HG02981 (cell line): ENCODE measurements around the gene PTPN21.
A peak's percentile ranks its signal among the peaks of the same experiment; 100 is the strongest.
"Not testable (repeated sequence)": the region's sequence is repeated elsewhere in the genome, so short reads cannot be mapped to it uniquely, and the experiment has no call there.

ENCODE experiments used
- ATAC-seq: cut with Tn5 transposase; IDR thresholded peaks from one replicate; pipeline ENCODE4 v1.9.1; 2021; ENCODE audit warnings: mild to moderate bottlenecking, moderate library complexity; ENCODE audit not compliant: unreplicated experiment

Gene PTPN21

DNA sequence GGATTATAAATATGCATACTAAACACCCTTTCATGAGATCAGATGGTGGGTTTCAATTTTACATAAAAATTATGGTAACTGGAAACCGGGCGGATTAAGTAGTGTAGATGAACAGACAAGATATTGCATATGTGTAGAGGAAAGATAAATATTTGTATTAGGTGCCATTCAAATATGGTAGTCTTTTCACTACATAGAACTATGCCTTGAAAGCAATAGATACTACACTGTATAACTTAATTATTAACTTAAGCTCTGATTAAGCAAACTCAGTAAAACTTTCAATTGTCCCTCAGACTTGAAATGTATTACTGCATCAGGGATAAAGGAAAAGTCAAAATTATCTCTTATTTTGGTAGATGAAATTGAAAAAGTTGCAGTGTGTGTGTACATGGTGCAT, 1.9 kb downstream of the PTPN21 start:
- no peak for ATAC-seq

- ATAC-seq = no peak
Measured at GRCh38 chr14:88551980-88552431, 2.8 kb downstream of the PTPN21 start.

GRCh38 chr14:88551094-88551870, 3.5 kb downstream of the PTPN21 start:
- ATAC-seq = no peak

GRCh38 chr14:88550078-88550477, 4.7 kb downstream of the PTPN21 start:
- no peak for ATAC-seq

DNA sequence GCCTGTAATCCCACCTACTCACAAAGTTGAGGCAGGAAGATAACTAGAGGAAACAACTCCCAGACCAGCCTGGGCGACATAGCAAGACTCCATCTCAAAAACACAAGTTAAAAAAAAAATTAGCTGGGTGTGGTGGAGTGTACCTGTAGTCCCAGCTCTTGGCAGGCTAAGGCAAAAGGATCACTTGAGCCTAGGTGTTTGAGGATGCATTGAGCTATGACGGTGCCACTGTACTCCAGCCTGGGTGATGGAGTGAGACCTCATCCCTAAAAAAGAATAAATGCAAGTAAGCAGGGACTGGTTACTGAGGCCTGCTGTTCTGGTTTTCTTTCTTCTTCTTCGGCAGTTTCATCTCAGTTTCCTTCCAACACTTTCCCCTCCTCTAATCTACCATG, 7.4 kb downstream of the PTPN21 start:
- ATAC-seq = no peak

DNA sequence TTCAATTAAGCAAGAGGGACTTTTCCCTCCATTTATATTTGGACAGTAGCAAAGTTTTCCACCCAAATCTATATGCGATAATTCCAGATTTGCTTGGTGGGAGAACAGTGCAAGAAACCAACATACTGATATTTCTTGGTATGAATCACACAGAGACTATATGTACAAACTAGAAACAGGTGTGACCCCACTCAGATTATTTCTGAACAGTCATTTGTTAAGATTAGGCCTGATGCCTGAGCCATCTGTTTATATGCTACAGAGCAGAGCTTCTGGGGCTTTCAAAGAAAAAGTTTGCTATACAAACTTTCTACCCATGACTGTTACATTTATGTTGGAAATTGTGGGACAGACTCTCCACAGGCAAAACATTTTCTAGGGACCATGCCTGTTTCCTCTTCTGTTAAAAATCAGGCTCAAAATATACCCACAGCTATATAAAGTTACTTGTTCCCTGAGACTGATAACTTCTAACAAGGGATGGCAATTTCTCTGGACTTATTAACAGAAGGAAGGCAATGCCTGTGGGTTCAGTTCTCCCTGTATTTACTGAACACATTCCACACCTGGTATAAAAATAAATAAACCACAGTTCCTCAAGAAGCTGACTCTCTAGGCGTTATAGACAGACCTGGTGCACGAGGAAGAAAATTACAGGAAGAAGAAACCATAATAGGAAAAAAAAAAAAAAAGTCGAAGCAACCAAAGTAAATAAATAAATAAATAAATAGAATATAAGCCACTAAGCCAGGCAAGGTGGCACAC, 8.0 kb downstream of the PTPN21 start:
- no peak for ATAC-seq

DNA sequence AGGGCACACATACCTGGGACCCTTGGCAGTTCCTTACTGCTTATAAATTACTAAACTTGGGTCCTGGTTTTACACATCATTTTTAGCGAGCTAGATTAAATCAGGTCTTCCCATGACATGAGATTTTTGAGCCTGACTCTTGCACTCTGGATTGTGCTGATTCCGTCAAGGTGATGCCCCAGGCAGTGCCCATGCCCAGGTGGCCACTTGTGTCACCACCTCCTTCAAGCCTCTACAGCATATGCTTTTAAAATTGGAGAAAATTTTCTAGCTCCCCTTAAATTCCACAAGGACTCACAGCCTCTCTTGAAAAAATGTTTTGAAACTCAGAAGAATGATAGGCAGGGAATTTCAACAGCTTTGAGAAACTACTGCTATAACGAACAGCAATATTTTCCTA, 9.6 kb downstream of the PTPN21 start:
- ATAC-seq = no peak

- ATAC-seq = no peak
Measured at GRCh38 chr14:88542857-88543795, 11.7 kb downstream of the PTPN21 start.

DNA sequence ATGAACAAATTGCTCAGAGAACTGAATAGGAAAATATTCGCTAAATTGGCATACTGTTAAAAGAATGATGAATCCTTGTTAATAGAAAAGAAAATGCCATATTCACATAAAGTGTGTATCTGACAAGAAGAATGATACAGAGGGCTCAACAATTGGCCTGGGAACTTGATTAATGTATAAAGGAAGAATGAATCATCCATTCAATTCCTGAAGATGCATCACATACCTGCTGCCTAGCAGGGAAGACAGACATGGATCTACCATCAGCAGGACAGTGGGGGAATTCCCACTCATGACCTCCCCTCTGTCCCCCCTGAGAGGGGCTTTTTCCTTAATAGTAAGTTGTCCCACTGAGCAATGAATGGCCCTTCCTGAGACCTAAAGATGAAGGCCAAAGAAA, 13.5 kb downstream of the PTPN21 start:
- no peak for ATAC-seq

- no peak for ATAC-seq
Measured at GRCh38 chr14:88535813-88536212, 19.0 kb downstream of the PTPN21 start.

DNA sequence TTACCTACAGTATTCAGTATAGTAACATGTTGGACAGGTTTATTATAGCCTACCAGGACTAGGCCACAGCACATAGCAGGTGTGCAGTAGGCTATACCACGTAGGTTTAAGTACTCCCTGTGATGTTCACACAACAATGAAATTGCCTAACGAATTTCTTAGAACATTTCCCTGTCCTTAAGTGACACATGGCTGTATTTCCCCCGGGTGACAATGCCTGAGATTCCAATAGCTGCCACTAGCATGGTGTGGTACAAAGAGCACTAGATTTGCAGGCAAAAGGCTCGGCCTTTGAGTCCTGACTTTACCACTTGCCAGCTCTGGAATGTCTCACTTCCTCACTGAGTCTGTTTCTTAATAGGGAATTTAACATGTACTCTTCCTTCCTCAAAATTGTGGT, 19.7 kb downstream of the PTPN21 start:
- ATAC-seq = peak; percentile 61

DNA sequence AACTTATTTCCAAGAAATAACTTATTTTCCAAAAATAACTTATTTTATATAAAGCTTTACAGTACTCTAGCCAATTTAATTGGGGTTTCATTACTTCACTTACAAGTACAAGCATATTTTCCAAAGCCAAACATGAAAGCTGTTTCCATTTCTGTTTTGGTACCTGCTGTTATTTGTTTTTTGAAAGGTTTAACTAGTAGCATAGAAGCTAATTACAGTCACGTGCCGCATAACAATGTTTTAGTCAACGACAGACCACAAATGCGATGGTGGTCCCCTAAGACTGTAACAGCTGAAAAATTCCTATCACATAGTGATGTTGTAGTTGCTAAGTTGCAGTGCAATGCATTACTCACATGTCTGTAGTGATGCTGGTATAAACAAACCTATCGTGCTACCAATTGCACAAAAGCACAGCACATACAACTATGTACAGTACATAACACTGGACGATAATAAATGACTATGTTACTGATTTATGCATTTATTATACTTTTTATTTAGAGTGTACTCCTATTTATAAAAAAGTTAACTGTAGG, 21.7 kb downstream of the PTPN21 start:
- ATAC-seq = no peak

- ATAC-seq = not testable (repeated sequence)
Measured at GRCh38 chr14:88529889-88530288, 24.9 kb downstream of the PTPN21 start.

DNA sequence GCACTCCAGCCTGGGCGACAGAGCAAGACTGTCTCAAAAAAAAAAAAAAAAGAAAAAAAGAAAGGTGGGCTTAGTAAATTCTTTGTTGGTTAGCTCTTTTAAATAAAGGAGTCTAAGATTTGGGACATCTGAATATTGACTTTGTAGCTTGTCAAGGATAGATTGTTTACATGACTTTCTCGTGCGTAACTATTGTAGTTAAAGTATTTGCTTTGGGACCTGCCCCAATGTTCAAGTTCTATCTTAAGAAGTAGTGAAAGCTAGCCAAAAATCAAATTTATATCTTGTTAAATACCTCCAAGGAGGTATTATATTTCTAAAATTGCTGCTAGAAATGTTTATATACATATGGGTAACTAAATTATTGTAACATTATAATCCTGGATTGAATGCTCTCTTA, 32.4 kb downstream of the PTPN21 start:
- ATAC-seq = no peak

- ATAC-seq = no peak
Measured at GRCh38 chr14:88521818-88522217, 33.0 kb downstream of the PTPN21 start.

- no peak for ATAC-seq
Measured at GRCh38 chr14:88519907-88520306, 34.9 kb downstream of the PTPN21 start.

DNA sequence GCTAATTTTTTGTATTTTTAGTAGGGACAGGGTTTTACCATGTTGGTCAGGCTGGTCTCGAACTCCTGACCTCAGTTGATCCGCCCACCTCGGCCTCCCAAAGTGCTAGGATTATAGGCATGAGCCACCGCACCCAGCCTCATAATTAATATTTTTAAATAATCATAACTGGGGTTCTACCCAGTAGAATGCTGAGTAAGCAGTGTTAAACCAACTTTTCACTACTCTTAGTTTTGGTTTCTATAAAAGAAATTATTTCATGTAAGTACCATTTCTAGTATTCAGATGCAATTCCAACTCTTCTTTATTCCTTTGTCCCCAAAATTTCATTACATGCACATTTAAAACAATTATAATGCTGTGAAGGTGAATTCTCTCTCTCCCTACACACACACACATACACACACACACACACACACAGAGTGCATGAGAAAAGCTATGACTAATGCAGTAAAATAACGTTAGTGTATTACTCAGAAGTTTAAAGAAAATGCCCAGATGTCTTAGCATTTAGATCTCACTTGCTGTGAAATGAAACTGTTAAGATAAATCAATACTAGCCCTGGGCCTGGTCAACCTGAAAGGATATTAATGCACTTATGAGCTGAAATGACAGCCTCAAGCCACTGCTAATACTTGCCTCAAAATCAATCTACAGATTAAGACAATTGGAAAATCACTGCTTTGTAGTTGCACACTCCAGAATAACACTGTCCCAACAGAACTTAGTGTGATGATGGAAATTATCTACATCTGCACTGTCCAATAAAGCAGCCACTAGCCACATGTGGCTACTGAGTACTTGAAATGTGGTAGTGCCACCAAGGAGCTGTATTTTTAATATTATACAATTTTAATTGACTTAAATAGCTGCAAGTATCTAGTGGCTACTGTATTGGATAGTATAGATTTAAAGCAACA, 36.0 kb downstream of the PTPN21 start:
- no peak for ATAC-seq

GRCh38 chr14:88516861-88517357, 37.9 kb downstream of the PTPN21 start:
- ATAC-seq = no peak

DNA sequence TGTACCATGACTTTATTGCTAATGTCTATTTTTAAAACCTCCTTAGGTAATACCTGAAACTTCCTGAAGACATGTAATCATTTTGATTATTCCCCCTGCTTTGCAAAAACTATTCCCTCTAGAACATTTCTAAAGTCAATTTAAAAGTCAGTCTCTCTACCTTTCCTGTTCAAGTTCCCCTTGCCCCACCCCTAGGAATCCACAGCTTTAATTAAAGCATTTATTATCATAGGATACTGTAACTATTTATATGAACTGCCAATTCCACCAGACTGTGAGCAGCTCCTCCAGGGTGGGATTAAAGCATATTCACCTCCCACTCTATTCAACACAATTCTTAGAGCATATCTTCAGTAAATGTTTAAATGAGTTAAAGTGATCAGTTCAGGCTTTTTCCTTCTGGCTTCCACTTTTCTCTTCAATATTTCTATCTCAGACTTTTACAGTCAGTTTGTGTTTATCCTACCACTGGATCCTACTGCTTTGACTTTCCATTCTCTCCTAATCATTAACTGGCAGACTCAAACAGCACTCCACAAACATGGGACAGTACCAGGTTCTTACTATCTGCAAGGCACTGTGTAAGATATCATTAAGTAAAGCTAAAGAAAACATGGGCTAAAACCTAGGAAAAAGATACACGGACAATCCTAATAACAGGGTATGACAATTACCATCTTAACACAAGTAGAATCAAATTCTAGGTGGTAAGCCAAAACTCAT, 39.1 kb downstream of the PTPN21 start:
- ATAC-seq = no peak
